Fibroblast of lung (primary cell): ENCODE data around the gene MAL. TPM values are rescaled to one million over a fixed set of nuclear protein-coding genes. Genes with fewer than 3 reads are reported as not detected.
A peak's percentile ranks its signal among the peaks of the same experiment; 100 is the strongest.

Source experiments
- DNase-seq, 2 donors: peaks; one replicate each; pipeline versions ENCODE4 v3.0.0 to v3.0.0-alpha.2; 2010; ENCODE audit warnings: low read depth in 2 of 2
- H2AFZ ChIP-seq: 2 replicates; pipeline ENCODE4 v1.5.1; 2012; ENCODE audit warnings: low read length, control low read depth, inconsistent platforms
- H3K27ac ChIP-seq: 2 replicates; pipeline ENCODE4 v1.5.1; 2011; ENCODE audit warnings: low read length, control low read depth; ENCODE audit not compliant: insufficient read depth
- H3K27me3 ChIP-seq: 2 replicates; pipeline ENCODE4 v1.5.1; 2011; ENCODE audit warnings: mild to moderate bottlenecking, low read length; ENCODE audit not compliant: control insufficient read depth, insufficient read depth
- H3K36me3 ChIP-seq: 2 replicates; pipeline ENCODE4 v1.5.1; 2011; ENCODE audit warnings: low read length; ENCODE audit not compliant: control insufficient read depth, insufficient read depth
- H3K4me1 ChIP-seq: 2 replicates; pipeline ENCODE4 v1.5.1; 2011; ENCODE audit warnings: low read length; ENCODE audit not compliant: control insufficient read depth, insufficient read depth; ENCODE audit errors: extremely low read depth
- H3K4me2 ChIP-seq: 2 replicates; pipeline ENCODE4 v1.5.1; 2011; ENCODE audit warnings: low read length, control low read depth; ENCODE audit not compliant: insufficient read depth; ENCODE audit errors: extremely low read depth
- H3K4me3 ChIP-seq, 4 experiments: fragments of 200-600 bp in 1 of 4; sonication (generic) in 1 of 4; replicated peaks in 1 of 4; 2 replicates each; pipeline ENCODE4 v1.5.1; 2011 to 2016; ENCODE audit warnings: low read length in 4 of 4, low read depth in 3 of 4, mild to moderate bottlenecking in 3 of 4, control low read depth in 2 of 4, inconsistent platforms in 1 of 4, mixed read lengths in 1 of 4; ENCODE audit not compliant: insufficient read depth in 1 of 4; ENCODE audit errors: control extremely low read depth in 1 of 4
- H3K79me2 ChIP-seq: 2 replicates; pipeline ENCODE4 v1.5.1; 2012; ENCODE audit warnings: mild to moderate bottlenecking, low read length, inconsistent platforms; ENCODE audit not compliant: control insufficient read depth, insufficient read depth
- H3K9ac ChIP-seq: 2 replicates; pipeline ENCODE4 v1.5.1; 2011; ENCODE audit warnings: mild to moderate bottlenecking, low read length, control low read depth; ENCODE audit not compliant: insufficient read depth
- H3K9me3 ChIP-seq: 2 replicates; pipeline ENCODE4 v1.5.1; 2012; ENCODE audit warnings: low read depth, low read length; ENCODE audit not compliant: control insufficient read depth, insufficient read depth
- H4K20me1 ChIP-seq: 2 replicates; pipeline ENCODE4 v1.5.1; 2011; ENCODE audit warnings: low read length; ENCODE audit not compliant: control insufficient read depth, insufficient read depth; ENCODE audit errors: extremely low read depth
- EZH2 ChIP-seq: IDR thresholded peaks from 2 replicates; pipeline ENCODE4 v1.5.1; 2012; ENCODE audit warnings: low read length, control low read depth, mild to moderate bottlenecking; ENCODE audit errors: missing control alignments
- polyA plus RNA-seq, 2 donors: library from polyadenylated mRNA; depleted of rRNA in 1 of 2; stranded (reverse) in 1 of 2; unstranded in 1 of 2; fragments of >200 nt; gene quantifications; 2 replicates each; pipeline ENCODE4 v1.2.1, GENCODE V29; 2011 to 2012; ENCODE audit warnings: missing spikeins in 1 of 2
- total RNA-seq: library from RNA; depleted of rRNA; stranded (reverse); fragments of >200 nt; gene quantifications from 2 replicates; pipeline ENCODE4 v1.2.1, GENCODE V29; 2014
- TF ChIP-seq, protein P1 (sequence below), 2 donors: IDR thresholded peaks in 1 of 2; conservative IDR thresholded peaks in 1 of 2; 1 replicate in 1 of 2; 2 replicates in 1 of 2; pipeline ENCODE4 v1.5.1; 2011 to 2012; ENCODE audit warnings: low read length in 2 of 2, control low read depth in 1 of 2, inconsistent platforms in 1 of 2, low read depth in 1 of 2, mild to moderate bottlenecking in 1 of 2

MAL gene
- total and polyA plus RNA-seq, 2 donors (not counting 1 experiment from before 2014, with no cell fraction given) = not detected

DNA sequence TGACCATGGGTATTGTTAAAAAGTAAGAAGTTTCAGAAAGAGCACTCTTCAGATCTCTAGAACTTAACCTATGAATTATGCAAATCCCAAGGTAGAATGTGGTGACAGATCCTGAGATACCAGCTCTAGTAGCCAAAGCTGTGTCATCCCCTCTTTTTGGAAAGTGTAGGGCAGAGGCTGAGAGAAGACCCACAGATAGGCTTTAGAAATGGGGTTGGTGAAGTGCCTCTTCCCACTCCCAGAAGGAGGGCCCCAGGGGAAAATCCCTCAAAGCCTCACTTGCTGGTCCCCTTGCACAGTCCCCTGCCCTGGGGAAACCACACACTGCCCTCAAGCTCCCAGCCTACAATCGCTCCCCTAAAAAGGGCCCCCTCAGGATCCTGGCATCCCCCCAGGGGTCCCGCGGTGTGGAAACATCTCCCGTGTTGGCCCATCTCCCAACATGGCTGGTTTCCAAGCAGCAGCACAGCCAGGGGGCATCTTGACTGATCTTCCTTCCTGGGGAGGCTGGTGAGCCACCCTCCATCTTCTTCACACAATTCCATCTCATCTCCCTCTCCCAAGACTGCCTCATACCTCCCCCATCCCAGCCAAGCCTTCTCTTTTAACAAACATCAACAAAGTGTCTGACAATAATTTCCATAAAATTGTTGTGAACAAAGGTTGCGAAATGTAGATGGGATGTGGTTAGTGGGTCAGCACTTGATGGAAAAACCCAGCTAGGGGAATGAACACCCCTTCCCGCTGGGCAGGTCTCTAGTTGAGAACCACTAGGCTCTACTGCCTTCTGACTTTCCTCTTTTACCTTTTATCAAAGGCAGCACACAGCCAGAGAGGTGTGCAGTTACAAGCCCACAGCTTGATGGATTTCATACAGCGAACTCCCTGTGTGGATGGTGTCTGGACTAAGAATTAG is 25.1 kb downstream of the MAL start:
- Histone ChIP-seq H2AFZ (no peak overlapping the region), H3K79me2 (no peaks in the 10 kb centered on the region), H3K9me3 (no peaks in the 10 kb centered on the region), H3K4me3 (no peak overlapping the region), H3K9ac (no peak overlapping the region), H3K27me3 (no peaks in the 10 kb centered on the region), H3K36me3 (no peaks in the 10 kb centered on the region), H4K20me1 (no peaks in the 10 kb centered on the region), H3K4me1 (no peaks in the 10 kb centered on the region), H3K27ac (no peak overlapping the region), H3K4me2 (no peak overlapping the region)
- peak in 1 of 2 donors; percentile 17 for DNase-seq
- no peak for TF ChIP-seq EZH2
- TF ChIP-seq, protein P1, sequence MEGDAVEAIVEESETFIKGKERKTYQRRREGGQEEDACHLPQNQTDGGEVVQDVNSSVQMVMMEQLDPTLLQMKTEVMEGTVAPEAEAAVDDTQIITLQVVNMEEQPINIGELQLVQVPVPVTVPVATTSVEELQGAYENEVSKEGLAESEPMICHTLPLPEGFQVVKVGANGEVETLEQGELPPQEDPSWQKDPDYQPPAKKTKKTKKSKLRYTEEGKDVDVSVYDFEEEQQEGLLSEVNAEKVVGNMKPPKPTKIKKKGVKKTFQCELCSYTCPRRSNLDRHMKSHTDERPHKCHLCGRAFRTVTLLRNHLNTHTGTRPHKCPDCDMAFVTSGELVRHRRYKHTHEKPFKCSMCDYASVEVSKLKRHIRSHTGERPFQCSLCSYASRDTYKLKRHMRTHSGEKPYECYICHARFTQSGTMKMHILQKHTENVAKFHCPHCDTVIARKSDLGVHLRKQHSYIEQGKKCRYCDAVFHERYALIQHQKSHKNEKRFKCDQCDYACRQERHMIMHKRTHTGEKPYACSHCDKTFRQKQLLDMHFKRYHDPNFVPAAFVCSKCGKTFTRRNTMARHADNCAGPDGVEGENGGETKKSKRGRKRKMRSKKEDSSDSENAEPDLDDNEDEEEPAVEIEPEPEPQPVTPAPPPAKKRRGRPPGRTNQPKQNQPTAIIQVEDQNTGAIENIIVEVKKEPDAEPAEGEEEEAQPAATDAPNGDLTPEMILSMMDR (conservative IDR thresholded peaks at IDR 0.05 in 1 of 2, IDR thresholded peaks at IDR 0.05 in 1 of 2; ENCODE audit: low read depth in 1 of 2, low read length in 2 of 2) = no peak

DNA sequence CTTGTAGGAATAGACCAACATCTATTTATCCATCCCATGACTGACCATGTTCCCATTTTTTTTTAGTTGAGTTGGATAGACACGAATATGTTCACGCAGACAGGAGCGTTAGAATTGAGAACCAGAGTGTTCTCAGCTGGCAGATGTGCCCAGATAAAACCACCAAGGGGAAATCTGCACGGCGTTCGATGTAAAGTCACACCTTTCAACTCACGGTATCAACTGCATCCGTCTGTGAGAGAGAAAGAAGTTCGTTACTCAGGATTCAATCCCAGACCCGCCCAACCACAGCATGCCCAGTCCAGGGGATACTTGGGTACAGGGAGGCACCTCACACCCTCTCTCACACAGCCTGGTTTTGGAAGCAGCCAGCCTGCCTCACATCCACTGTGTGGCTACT is 26.1 kb downstream of the MAL start:
- Histone ChIP-seq H3K27ac (no peak overlapping the region), H4K20me1 (no peaks in the 10 kb centered on the region), H3K4me3 (no peak overlapping the region), H3K4me2 (no peak overlapping the region), H2AFZ (no peak overlapping the region), H3K79me2 (no peaks in the 10 kb centered on the region), H3K4me1 (no peaks in the 10 kb centered on the region), H3K36me3 (no peaks in the 10 kb centered on the region), H3K9me3 (no peaks in the 10 kb centered on the region), H3K9ac (no peak overlapping the region), H3K27me3 (no peaks in the 10 kb centered on the region)
- TF ChIP-seq, protein P1 (conservative IDR thresholded peaks at IDR 0.05 in 1 of 2, IDR thresholded peaks at IDR 0.05 in 1 of 2; ENCODE audit: low read depth in 1 of 2, low read length in 2 of 2) = no peak
- TF ChIP-seq EZH2 = no peak
- DNase-seq = no peak

DNA sequence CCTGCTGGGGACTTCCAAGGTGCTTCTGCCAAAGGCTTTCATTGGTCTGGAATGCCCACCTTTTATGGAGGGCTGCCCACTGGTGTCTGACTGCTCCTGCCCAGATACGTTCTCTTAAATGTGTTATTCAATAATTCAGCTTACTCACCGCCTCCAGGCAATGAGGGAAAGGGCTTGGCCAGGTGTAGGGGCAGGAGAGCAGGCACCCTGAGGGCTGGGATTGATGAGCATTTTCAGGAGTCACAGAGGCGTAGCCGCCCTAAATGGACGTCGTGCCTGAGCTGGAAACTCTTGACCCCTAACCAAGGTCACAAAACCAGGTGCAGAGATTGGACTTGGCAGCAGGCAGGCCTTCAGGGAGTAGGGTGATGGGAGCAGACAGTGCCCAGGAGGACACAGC is 26.8 kb downstream of the MAL start:
- H3K36me3 ChIP-seq = no peaks in the 10 kb centered on the region
- H2AFZ ChIP-seq = no peak overlapping the region
- H3K79me2 ChIP-seq = no peaks in the 10 kb centered on the region
- H4K20me1 ChIP-seq = no peaks in the 10 kb centered on the region
- H3K4me1 ChIP-seq = no peaks in the 10 kb centered on the region
- H3K4me2 ChIP-seq = no peak overlapping the region
- TF ChIP-seq EZH2 = no peak
- TF ChIP-seq, protein P1 (conservative IDR thresholded peaks at IDR 0.05 in 1 of 2, IDR thresholded peaks at IDR 0.05 in 1 of 2; ENCODE audit: low read depth in 1 of 2, low read length in 2 of 2) = no peak
- no peaks in the 10 kb centered on the region for H3K27me3 ChIP-seq
- H3K9ac ChIP-seq = no peak overlapping the region
- no peak for DNase-seq
- H3K4me3 ChIP-seq = no peak overlapping the region
- H3K27ac ChIP-seq = no peak overlapping the region
- H3K9me3 ChIP-seq = no peaks in the 10 kb centered on the region
